B cell (primary cell): Measurements from ENCODE around the gene IFNL3. TPM values are rescaled to one million over a fixed set of nuclear protein-coding genes. Genes with fewer than 3 reads are reported as not detected.

Experiments used
- ATAC-seq: fragments of 200-7000 bp; cut with Tn5 transposase; one replicate; pipeline ENCODE4 v1.10.0; 2021; ENCODE audit warnings: low read depth, mild to moderate bottlenecking, moderate number of reproducible peaks, moderate library complexity
- CTCF ChIA-PET: fragments of 350-600 bp; sonication (Branson Sonifier 250); formaldehyde crosslinking; loops from one replicate; lab custom pipeline; 2021; ENCODE audit warnings: antibody characterized with exemption, inconsistent platforms; lab: Charles Lee
- POLR2A ChIA-PET: fragments of 350-600 bp; sonication (Branson Sonifier 250); formaldehyde crosslinking; loops from one replicate; lab custom pipeline; 2021; ENCODE audit warnings: antibody characterized with exemption; lab: Charles Lee
- DNase-seq: peaks from one replicate; pipeline ENCODE4 v3.0.0; 2013
- H2AFZ ChIP-seq: 2 replicates; pipeline ENCODE4 v1.6.1; 2012; ENCODE audit warnings: mild to moderate bottlenecking, low read depth, low read length; ENCODE audit not compliant: insufficient read depth, poor library complexity, severe bottlenecking
- H3K27ac ChIP-seq, 2 donors: 1 replicate in 1 of 2; 2 replicates in 1 of 2; pipeline ENCODE4 v1.5.1; 2012 to 2013; ENCODE audit warnings: low read length in 2 of 2, mild to moderate bottlenecking in 2 of 2, moderate library complexity in 1 of 2
- H3K27me3 ChIP-seq, 4 experiments: fragments of 200-600 bp in 1 of 4; sonication (generic) in 1 of 4; replicated peaks in 1 of 4; 1 replicate in 2 of 4; 2 replicates in 2 of 4; pipeline versions ENCODE4 v1.6.1 to v1.7.0; 2013 to 2016; ENCODE audit warnings: low read length in 3 of 4, mild to moderate bottlenecking in 2 of 4, mixed read lengths in 1 of 4, moderate library complexity in 1 of 4; ENCODE audit not compliant: insufficient read depth in 4 of 4, control insufficient read depth in 3 of 4; ENCODE audit errors: control extremely low read depth in 1 of 4
- H3K36me3 ChIP-seq, 2 experiments: replicated peaks in 1 of 2; 1 replicate in 1 of 2; 2 replicates in 1 of 2; pipeline versions ENCODE4 v1.6.1 to v1.7.1; 2013; ENCODE audit warnings: low read length in 1 of 2; ENCODE audit not compliant: insufficient read depth in 2 of 2, control insufficient read depth in 1 of 2; ENCODE audit errors: control extremely low read depth in 1 of 2, extremely low read depth in 1 of 2
- H3K4me1 ChIP-seq, 2 donors: fragments of 200-600 bp in 1 of 2; sonication (generic) in 1 of 2; 1 replicate in 1 of 2; 2 replicates in 1 of 2; pipeline versions ENCODE4 v1.5.1 to v1.6.1; 2013 to 2017; ENCODE audit warnings: low read length in 2 of 2; ENCODE audit not compliant: control insufficient read depth in 2 of 2, insufficient read depth in 2 of 2
- H3K4me2 ChIP-seq: replicated peaks from 2 replicates; pipeline ENCODE3; 2012; ENCODE audit warnings: mild to moderate bottlenecking, low read depth, low read length; ENCODE audit not compliant: poor library complexity, severe bottlenecking
- H3K4me3 ChIP-seq, 5 experiments: fragments of 200-600 bp in 1 of 5; sonication (generic) in 1 of 5; 1 replicate in 3 of 5; 2 replicates in 2 of 5; pipeline versions ENCODE4 v1.5.1 to v1.7.0; 2011 to 2016; ENCODE audit warnings: low read length in 4 of 5, mild to moderate bottlenecking in 4 of 5, low read depth in 2 of 5, control low read depth in 1 of 5, moderate library complexity in 1 of 5; ENCODE audit not compliant: insufficient read depth in 1 of 5; ENCODE audit errors: control extremely low read depth in 1 of 5, extremely low read depth in 1 of 5
- H3K79me2 ChIP-seq: fragments of 200-600 bp; sonication (generic); one replicate; pipeline ENCODE4 v1.6.0; 2016; ENCODE audit warnings: low read length; ENCODE audit not compliant: control insufficient read depth, insufficient read depth
- H3K9ac ChIP-seq: fragments of 200-600 bp; sonication (generic); 2 replicates; pipeline ENCODE4 v1.6.1; 2017; ENCODE audit warnings: mild to moderate bottlenecking, low read length, moderate library complexity
- H3K9me3 ChIP-seq, 3 donors: one replicate each; pipeline versions ENCODE4 v1.6.1 to v1.7.1; 2013; ENCODE audit warnings: low read length in 2 of 3; ENCODE audit not compliant: control insufficient read depth in 2 of 3, insufficient read depth in 1 of 3; ENCODE audit errors: control extremely low read depth in 1 of 3
- H4K20me1 ChIP-seq: 2 replicates; pipeline ENCODE4 v1.6.0; 2012; ENCODE audit warnings: mild to moderate bottlenecking, low read length; ENCODE audit not compliant: insufficient read depth, control insufficient read depth, poor library complexity, severe bottlenecking
- H3K27ac Mint-ChIP-seq: one replicate; pipeline ENCODE4 v1.8.0; 2021; ENCODE audit warnings: mixed read lengths
- H3K27me3 Mint-ChIP-seq: one replicate; pipeline ENCODE4 v1.8.0; 2021; ENCODE audit warnings: mixed read lengths
- H3K4me1 Mint-ChIP-seq: one replicate; pipeline ENCODE4 v1.8.0; 2021; ENCODE audit warnings: mixed read lengths
- H3K4me3 Mint-ChIP-seq: one replicate; pipeline ENCODE4 v1.8.0; 2021; ENCODE audit warnings: mixed read lengths
- H3K9me3 Mint-ChIP-seq: one replicate; pipeline ENCODE4 v1.8.0; 2022; ENCODE audit warnings: mixed read lengths; ENCODE audit not compliant: insufficient read depth
- CTCF ChIP-seq: fragments of 200-600 bp; IDR thresholded peaks from one replicate; pipeline ENCODE4 v1.8.0; 2022; ENCODE audit warnings: antibody characterized with exemption, mild to moderate bottlenecking
- EZH2 ChIP-seq: IDR thresholded peaks from 2 replicates; pipeline ENCODE4 v1.6.1; 2012; ENCODE audit warnings: borderline replicate concordance, low read depth, mild to moderate bottlenecking, moderate library complexity, low read length; ENCODE audit not compliant: insufficient read depth, poor library complexity, severe bottlenecking
- whole genome bisulfite sequencing: methylation state at CpG from one replicate; pipeline ENCODE4 v1.1.5; 2013; ENCODE audit warnings: missing lambda C conversion rate; ENCODE audit not compliant: insufficient coverage; 5-methylcytosine and 5-hydroxymethylcytosine counted together
- intact Hi-C: fragments of 100-400 bp; cut with micrococcal nuclease; formaldehyde crosslinking; loops from one replicate; pipeline ENCODE4 v1.10.0; 2022
- polyA plus RNA-seq: library from polyadenylated mRNA; depleted of rRNA; stranded (reverse); fragments of >200 nt; gene quantifications from 2 replicates; pipeline ENCODE4 v1.2.3, GENCODE V29; 2012
- total RNA-seq, 2 donors: library from RNA; stranded (reverse); fragments of 120-200 nt in 1 of 2; gene quantifications; 1 replicate in 1 of 2; 2 replicates in 1 of 2; pipeline versions ENCODE4 v1.2.3 to v1.2.4, GENCODE V29; 2013 to 2022

The IFNL3 gene
- total and polyA plus RNA-seq, 2 donors (not counting 1 experiment from before 2014, with no cell fraction given), result not detected

GRCh38 chr19:39202998-39203355, 41.8 kb downstream of the IFNL3 start:
- CTCF ChIA-PET, result interaction anchor here (0.6 kb wide), 1 partner anchor 9 kb away, joined by 4 read pairs; no protein-coding TSS in a partner anchor
- WGBS, result 100% methylated on average over 1 of the region's 1 CpG
- ATAC-seq (no peak), DNase-seq (no peak)
- Histone ChIP-seq H3K4me1 (no peaks in the 10 kb centered on the region), H3K79me2 (no peaks in the 10 kb centered on the region), H3K4me2 (no peak overlapping the region), H4K20me1 (no peaks in the 10 kb centered on the region), H3K9ac (no peak overlapping the region), H3K9me3 (no peaks in the 10 kb centered on the region), H3K27ac (no peak overlapping the region), H3K27me3 (peaks cover 0 to 48% (median 14%) of the 10 kb centered on the region in 4 experiments), H3K36me3 (no peaks in the 10 kb centered on the region), H2AFZ (no peak overlapping the region), H3K4me3 (no peak overlapping the region)
- Mint-ChIP-seq H3K4me1 (no peaks in the 10 kb centered on the region), H3K4me3 (no peak overlapping the region), H3K27me3 (peaks cover 55% of the 10 kb centered on the region), H3K27ac (no peak overlapping the region), H3K9me3 (no peaks in the 10 kb centered on the region)
- intact Hi-C loops, result no loop called here
- TF ChIP-seq CTCF (no peak), EZH2 (no peak)
- POLR2A ChIA-PET, result no interaction called here

DNA sequence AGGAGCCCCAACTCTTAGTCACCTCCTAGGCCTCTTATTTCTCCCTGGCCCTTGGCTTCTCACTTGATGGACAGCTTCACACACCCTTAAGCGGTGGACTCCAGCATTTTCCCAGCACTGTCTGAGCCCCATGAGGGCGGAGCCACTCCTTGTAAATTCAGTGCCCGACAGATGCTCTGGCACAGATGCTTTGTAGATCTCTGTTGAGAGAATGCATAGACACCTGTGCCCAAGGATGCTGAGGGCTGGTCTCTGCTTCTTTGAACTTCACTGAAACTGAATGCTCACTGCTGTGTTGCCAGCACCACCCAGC, 44.0 kb downstream of the IFNL3 start:
- no peaks in the 10 kb centered on the region for H3K79me2 ChIP-seq
- DNase-seq (no peak), ATAC-seq (no peak)
- H3K27me3 ChIP-seq, result peaks cover 0 to 67% (median 23%) of the 10 kb centered on the region in 4 experiments
- H3K27ac ChIP-seq, result no peak overlapping the region
- no peaks in the 10 kb centered on the region for H3K9me3 Mint-ChIP-seq
- WGBS, result 93% methylated on average over 3 of the region's 3 CpGs
- TF ChIP-seq CTCF (no peak), EZH2 (no peak)
- H3K36me3 ChIP-seq, result no peaks in the 10 kb centered on the region
- H3K27me3 Mint-ChIP-seq, result peaks cover 68% of the 10 kb centered on the region
- no peak overlapping the region for H3K27ac Mint-ChIP-seq
- no peak overlapping the region for H2AFZ ChIP-seq
- CTCF ChIA-PET, result no interaction called here
- H3K4me1 ChIP-seq, result peaks cover 0 to 18% of the 10 kb centered on the region in 2 donors
- peaks cover 9% of the 10 kb centered on the region for H3K4me1 Mint-ChIP-seq
- intact Hi-C loops, result no loop called here
- no peak overlapping the region for H3K9ac ChIP-seq
- no peak overlapping the region for H3K4me3 ChIP-seq
- H3K4me3 Mint-ChIP-seq, result no peak overlapping the region
- POLR2A ChIA-PET, result no interaction called here
- H4K20me1 ChIP-seq, result no peaks in the 10 kb centered on the region
- no peaks in the 10 kb centered on the region for H3K9me3 ChIP-seq
- no peak overlapping the region for H3K4me2 ChIP-seq
